Activated T-cell treated with anti-CD3 and anti-CD28 coated beads, Interleukin-2, amount 50 U/mL, for 24 hours (primary cell): ENCODE results near the gene NOTCH3.
A peak's percentile ranks its signal among the peaks of the same experiment; 100 is the strongest.

Experiments used
- DNase-seq: peaks from one replicate; pipeline ENCODE4 v3.0.0-alpha.2; 2020
- H3K27ac Mint-ChIP-seq: 2 replicates; pipeline ENCODE4 v1.8.0; 2020; ENCODE audit warnings: mild to moderate bottlenecking, mixed read lengths
- H3K27me3 Mint-ChIP-seq: 2 replicates; pipeline ENCODE4 v1.8.0; 2020; ENCODE audit warnings: mixed read lengths
- H3K36me3 Mint-ChIP-seq: 2 replicates; pipeline ENCODE4 v1.8.0; 2020; ENCODE audit warnings: low read depth, mixed read lengths
- H3K4me1 Mint-ChIP-seq: 2 replicates; pipeline ENCODE4 v1.8.0; 2020; ENCODE audit warnings: low read depth, mixed read lengths
- H3K4me3 Mint-ChIP-seq: 2 replicates; pipeline ENCODE4 v1.8.0; 2020; ENCODE audit warnings: mild to moderate bottlenecking, moderate library complexity, mixed read lengths
- H3K9me3 Mint-ChIP-seq: 2 replicates; pipeline ENCODE4 v1.8.0; 2020; ENCODE audit warnings: mixed read lengths

Gene NOTCH3

GRCh38 chr19:15194938-15195337 is 5.9 kb downstream of the NOTCH3 start:
- peaks cover 73% of the 10 kb centered on the region for H3K27me3 Mint-ChIP-seq
- no peaks in the 10 kb centered on the region for H3K9me3 Mint-ChIP-seq
- DNase-seq, result no peak
- H3K36me3 Mint-ChIP-seq, result no peaks in the 10 kb centered on the region
- peaks cover 14% of the 10 kb centered on the region for H3K4me1 Mint-ChIP-seq
- no peak overlapping the region for H3K27ac Mint-ChIP-seq
- no peak overlapping the region for H3K4me3 Mint-ChIP-seq

GRCh38 chr19:15191982-15192381 is 8.8 kb downstream of the NOTCH3 start:
- Mint-ChIP-seq H3K4me3 (no peak overlapping the region), H3K9me3 (no peaks in the 10 kb centered on the region), H3K36me3 (no peaks in the 10 kb centered on the region), H3K27me3 (peaks cover 53% of the 10 kb centered on the region), H3K27ac (no peak overlapping the region), H3K4me1 (peaks cover 8% of the 10 kb centered on the region)
- no peak for DNase-seq

GRCh38 chr19:15191514-15191913 is 9.3 kb downstream of the NOTCH3 start:
- no peak for DNase-seq
- H3K36me3 Mint-ChIP-seq, result no peaks in the 10 kb centered on the region
- no peak overlapping the region for H3K27ac Mint-ChIP-seq

GRCh38 chr19:15188851-15189250 is 11.9 kb downstream of the NOTCH3 start:
- H3K4me3 Mint-ChIP-seq, result no peak overlapping the region
- H3K4me1 Mint-ChIP-seq, result no peaks in the 10 kb centered on the region
- DNase-seq, result no peak
- H3K27me3 Mint-ChIP-seq, result peaks cover 28% of the 10 kb centered on the region
- no peaks in the 10 kb centered on the region for H3K36me3 Mint-ChIP-seq
- no peak overlapping the region for H3K27ac Mint-ChIP-seq
- H3K9me3 Mint-ChIP-seq, result no peaks in the 10 kb centered on the region

More at GRCh38 chr19:15191514-15191913, 9.3 kb downstream of the NOTCH3 start:
- Mint-ChIP-seq H3K9me3 (no peaks in the 10 kb centered on the region), H3K27me3 (peaks cover 48% of the 10 kb centered on the region), H3K4me3 (no peak overlapping the region), H3K4me1 (peaks cover 8% of the 10 kb centered on the region)

- H3K27me3 Mint-ChIP-seq, result peaks cover 16% of the 10 kb centered on the region
- no peaks in the 10 kb centered on the region for H3K4me1 Mint-ChIP-seq
- H3K27ac Mint-ChIP-seq, result no peak overlapping the region
Measured at GRCh38 chr19:15187026-15188007, 13.5 kb downstream of the NOTCH3 start.

GRCh38 chr19:15185188-15185587 is 15.6 kb downstream of the NOTCH3 start:
- no peak overlapping the region for H3K4me3 Mint-ChIP-seq

More at GRCh38 chr19:15187026-15188007, 13.5 kb downstream of the NOTCH3 start:
- no peaks in the 10 kb centered on the region for H3K9me3 Mint-ChIP-seq
- H3K4me3 Mint-ChIP-seq, result no peak overlapping the region
- no peak for DNase-seq
- no peaks in the 10 kb centered on the region for H3K36me3 Mint-ChIP-seq

GRCh38 chr19:15184776-15185175 is 16.0 kb downstream of the NOTCH3 start:
- Mint-ChIP-seq H3K27me3 (peaks cover 6% of the 10 kb centered on the region), H3K27ac (no peak overlapping the region), H3K4me3 (no peak overlapping the region), H3K36me3 (no peaks in the 10 kb centered on the region), H3K4me1 (no peaks in the 10 kb centered on the region), H3K9me3 (no peaks in the 10 kb centered on the region)
- no peak for DNase-seq

More at GRCh38 chr19:15185188-15185587, 15.6 kb downstream of the NOTCH3 start:
- no peak for DNase-seq
- no peaks in the 10 kb centered on the region for H3K4me1 Mint-ChIP-seq
- H3K27ac Mint-ChIP-seq, result no peak overlapping the region
- peaks cover 2% of the 10 kb centered on the region for H3K27me3 Mint-ChIP-seq
- no peaks in the 10 kb centered on the region for H3K9me3 Mint-ChIP-seq
- H3K36me3 Mint-ChIP-seq, result no peaks in the 10 kb centered on the region

- H3K36me3 Mint-ChIP-seq, result no peaks in the 10 kb centered on the region
- no peak for DNase-seq
- peaks cover 14% of the 10 kb centered on the region for H3K27me3 Mint-ChIP-seq
- H3K27ac Mint-ChIP-seq, result no peak overlapping the region
- peaks cover 4% of the 10 kb centered on the region for H3K4me1 Mint-ChIP-seq
- H3K4me3 Mint-ChIP-seq, result no peak overlapping the region
- H3K9me3 Mint-ChIP-seq, result no peaks in the 10 kb centered on the region
Measured at GRCh38 chr19:15181394-15181793, 19.4 kb downstream of the NOTCH3 start.

- no peak overlapping the region for H3K4me3 Mint-ChIP-seq
- peaks cover 4% of the 10 kb centered on the region for H3K4me1 Mint-ChIP-seq
- no peak overlapping the region for H3K27ac Mint-ChIP-seq
- H3K36me3 Mint-ChIP-seq, result no peaks in the 10 kb centered on the region
- H3K27me3 Mint-ChIP-seq, result peaks cover 14% of the 10 kb centered on the region
- no peak for DNase-seq
- H3K9me3 Mint-ChIP-seq, result no peaks in the 10 kb centered on the region
Measured at GRCh38 chr19:15180451-15181390, 20.1 kb downstream of the NOTCH3 start.

- Mint-ChIP-seq H3K36me3 (no peaks in the 10 kb centered on the region), H3K4me1 (peaks cover 4% of the 10 kb centered on the region), H3K27ac (no peak overlapping the region)
Measured at GRCh38 chr19:15178629-15179308, 22.0 kb downstream of the NOTCH3 start.

GRCh38 chr19:15177269-15178116 is 23.3 kb downstream of the NOTCH3 start:
- H3K9me3 Mint-ChIP-seq, result no peaks in the 10 kb centered on the region

More at GRCh38 chr19:15178629-15179308, 22.0 kb downstream of the NOTCH3 start:
- Mint-ChIP-seq H3K9me3 (no peaks in the 10 kb centered on the region), H3K27me3 (peaks cover 14% of the 10 kb centered on the region), H3K4me3 (no peak overlapping the region)
- no peak for DNase-seq

GRCh38 chr19:15175609-15176008 is 25.2 kb downstream of the NOTCH3 start:
- Mint-ChIP-seq H3K27me3 (peaks cover 14% of the 10 kb centered on the region), H3K9me3 (no peaks in the 10 kb centered on the region), H3K4me3 (no peak overlapping the region), H3K4me1 (peaks cover 4% of the 10 kb centered on the region), H3K36me3 (no peaks in the 10 kb centered on the region), H3K27ac (no peak overlapping the region)
- DNase-seq, result no peak

More at GRCh38 chr19:15177269-15178116, 23.3 kb downstream of the NOTCH3 start:
- Mint-ChIP-seq H3K27ac (no peak overlapping the region), H3K4me3 (peak overlapping the region; percentile 30), H3K27me3 (peaks cover 14% of the 10 kb centered on the region), H3K4me1 (peaks cover 4% of the 10 kb centered on the region), H3K36me3 (no peaks in the 10 kb centered on the region)
- peak; percentile 89 for DNase-seq

GRCh38 chr19:15173746-15174404 is 26.9 kb downstream of the NOTCH3 start:
- no peaks in the 10 kb centered on the region for H3K36me3 Mint-ChIP-seq
- H3K27ac Mint-ChIP-seq, result no peak overlapping the region
- H3K27me3 Mint-ChIP-seq, result peaks cover 8% of the 10 kb centered on the region
- H3K4me3 Mint-ChIP-seq, result no peak overlapping the region
- DNase-seq, result no peak
- peaks cover 4% of the 10 kb centered on the region for H3K4me1 Mint-ChIP-seq
- no peaks in the 10 kb centered on the region for H3K9me3 Mint-ChIP-seq
